LNCaP clone FGC (cell line): ENCODE results near the gene HAUS8.

Experiments used
- DNase-seq: peaks from one replicate; pipeline ENCODE4 v3.0.0-alpha.2; 2011; ENCODE audit warnings: low read depth
- H3K4me3 ChIP-seq: 2 replicates; pipeline ENCODE4 v1.5.1; 2011; ENCODE audit warnings: mild to moderate bottlenecking, low read depth, low read length, control low read depth
- CTCF ChIP-seq: IDR thresholded peaks from 2 replicates; pipeline ENCODE4 v1.5.1; 2012; ENCODE audit warnings: mild to moderate bottlenecking; ENCODE audit not compliant: control insufficient read depth, insufficient read depth; ENCODE audit errors: extremely low read depth

The HAUS8 gene

GRCh38 chr19:17061205-17061604 is 14.0 kb downstream of the HAUS8 start:
- H3K4me3 ChIP-seq, result no peak overlapping the region
- TF ChIP-seq CTCF, result no peak
- no peak for DNase-seq

- no peak for TF ChIP-seq CTCF
- no peak for DNase-seq
- H3K4me3 ChIP-seq, result no peak overlapping the region
These were observed 14.4 kb downstream of the HAUS8 start for GRCh38 chr19:17060802-17061201.

GRCh38 chr19:17058236-17058635 is 17.0 kb downstream of the HAUS8 start:
- TF ChIP-seq CTCF, result no peak
- DNase-seq, result no peak
- H3K4me3 ChIP-seq, result no peak overlapping the region

DNA sequence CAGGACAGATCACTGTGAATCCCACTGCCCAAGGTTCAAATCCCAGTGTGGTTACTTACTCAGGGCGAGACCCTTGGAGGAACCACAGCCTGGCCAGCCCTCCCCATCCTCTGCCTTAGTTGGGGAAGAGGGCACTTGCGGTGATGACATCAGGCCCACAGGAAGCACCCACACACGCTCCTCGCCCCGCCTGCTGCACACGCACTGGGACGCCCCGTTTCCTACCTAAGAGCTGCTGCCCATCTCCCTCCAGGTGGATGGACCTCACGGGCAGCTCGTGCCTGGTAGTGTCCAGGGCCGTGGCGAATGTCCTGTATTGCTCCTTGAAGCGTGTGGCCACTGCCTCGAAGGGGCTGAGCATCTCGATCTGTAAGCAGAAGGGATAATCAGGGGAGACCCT is 19.6 kb downstream of the HAUS8 start:
- no peak overlapping the region for H3K4me3 ChIP-seq
- no peak for DNase-seq
- TF ChIP-seq CTCF, result no peak

GRCh38 chr19:17054746-17055145 is 20.5 kb downstream of the HAUS8 start:
- no peak overlapping the region for H3K4me3 ChIP-seq
- TF ChIP-seq CTCF, result no peak
- no peak for DNase-seq

- DNase-seq, result no peak
- H3K4me3 ChIP-seq, result no peak overlapping the region
- peak; percentile 71 for TF ChIP-seq CTCF
These were observed 22.8 kb downstream of the HAUS8 start for GRCh38 chr19:17052439-17052838.

DNA sequence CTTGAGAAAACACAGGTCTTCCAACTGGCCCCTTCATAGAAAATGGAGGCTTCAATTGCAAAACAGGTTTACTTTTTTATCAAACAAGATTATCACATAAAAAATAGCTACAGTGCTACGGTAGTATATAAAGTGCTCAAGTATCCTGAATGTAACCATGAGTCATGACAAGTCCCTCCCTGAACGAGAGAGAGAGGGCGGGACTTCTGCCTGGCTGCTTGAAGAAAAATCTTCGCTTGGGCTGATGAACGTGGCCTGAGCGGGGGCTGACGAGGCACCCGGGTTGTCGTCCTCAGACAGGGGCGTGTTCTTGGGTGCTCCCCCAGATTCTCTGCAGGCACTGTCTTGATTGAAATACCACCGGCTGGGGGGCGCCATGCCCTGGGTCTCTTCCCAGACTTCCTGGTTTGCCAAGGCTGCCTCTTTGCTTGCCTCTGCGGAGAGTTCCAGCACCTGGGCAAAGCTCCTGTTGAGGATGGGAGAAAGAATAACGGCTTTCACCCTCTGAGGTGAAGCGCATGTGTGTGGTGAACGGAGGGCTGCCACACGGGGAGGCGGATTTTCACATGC is 25.5 kb downstream of the HAUS8 start:
- TF ChIP-seq CTCF, result no peak
- DNase-seq, result no peak
- no peak overlapping the region for H3K4me3 ChIP-seq
